IPS-18c (cell line): ENCODE results near the gene DPP9.
A peak's percentile ranks its signal among the peaks of the same experiment; 100 is the strongest.

Experiments used
- H3K4me3 ChIP-seq: 2 replicates; pipeline ENCODE4 v1.7.0; 2013; ENCODE audit warnings: low read depth, mild to moderate bottlenecking, low read length, moderate library complexity; ENCODE audit not compliant: insufficient read depth
- H3K9me3 ChIP-seq: one replicate; pipeline ENCODE4 v1.6.1; 2013; ENCODE audit warnings: mild to moderate bottlenecking, low read length, moderate library complexity; ENCODE audit not compliant: control insufficient read depth, insufficient read depth

Gene DPP9

DNA sequence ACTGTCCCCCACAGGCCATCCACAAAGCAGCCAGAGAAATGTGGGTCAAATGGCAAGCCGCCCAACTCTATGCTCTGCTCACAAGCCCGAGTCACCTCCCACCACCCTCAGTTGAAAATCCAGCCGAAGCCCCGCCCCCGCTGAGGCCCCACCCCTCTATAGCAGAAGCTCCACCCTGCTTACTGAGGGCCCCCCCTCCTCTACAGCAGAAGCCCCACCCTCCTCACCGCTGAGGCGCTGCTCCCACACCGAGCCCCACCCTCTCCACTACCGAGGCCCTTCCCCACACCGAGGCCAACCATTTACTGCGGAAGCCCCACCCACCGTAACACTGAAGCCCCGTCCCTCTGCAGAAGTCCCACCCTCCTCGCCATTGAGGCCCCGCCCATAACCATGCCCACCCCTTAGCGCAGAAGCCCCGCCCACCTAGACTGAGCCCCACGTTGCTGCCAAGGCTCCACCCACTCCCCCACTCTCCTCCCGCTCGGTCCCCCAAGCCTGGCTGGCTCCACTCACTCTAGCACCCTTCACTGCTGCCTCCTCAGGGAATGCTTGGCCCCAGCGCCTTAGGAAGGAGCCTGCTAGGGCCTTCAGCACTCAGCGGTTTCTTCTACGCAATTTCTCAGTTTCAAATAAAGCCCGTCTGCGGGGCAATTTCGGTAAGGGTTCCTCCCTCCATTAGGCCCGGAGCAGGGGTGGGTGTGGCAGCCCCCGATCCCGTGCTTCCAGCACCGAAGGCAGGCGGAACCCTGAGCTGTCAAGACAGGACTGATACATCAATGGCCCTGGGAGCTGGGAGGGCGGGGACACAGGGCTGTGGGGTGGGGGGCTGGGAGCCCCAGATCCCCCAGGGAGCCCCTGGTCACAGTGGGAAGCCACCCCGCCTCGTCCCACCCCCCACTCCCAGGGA lies 44.5 kb downstream of the DPP9 start:
- peak overlapping the region; percentile 36; the same call in 1 of the 2 replicates for H3K4me3 ChIP-seq
- no peaks in the 10 kb centered on the region for H3K9me3 ChIP-seq

DNA sequence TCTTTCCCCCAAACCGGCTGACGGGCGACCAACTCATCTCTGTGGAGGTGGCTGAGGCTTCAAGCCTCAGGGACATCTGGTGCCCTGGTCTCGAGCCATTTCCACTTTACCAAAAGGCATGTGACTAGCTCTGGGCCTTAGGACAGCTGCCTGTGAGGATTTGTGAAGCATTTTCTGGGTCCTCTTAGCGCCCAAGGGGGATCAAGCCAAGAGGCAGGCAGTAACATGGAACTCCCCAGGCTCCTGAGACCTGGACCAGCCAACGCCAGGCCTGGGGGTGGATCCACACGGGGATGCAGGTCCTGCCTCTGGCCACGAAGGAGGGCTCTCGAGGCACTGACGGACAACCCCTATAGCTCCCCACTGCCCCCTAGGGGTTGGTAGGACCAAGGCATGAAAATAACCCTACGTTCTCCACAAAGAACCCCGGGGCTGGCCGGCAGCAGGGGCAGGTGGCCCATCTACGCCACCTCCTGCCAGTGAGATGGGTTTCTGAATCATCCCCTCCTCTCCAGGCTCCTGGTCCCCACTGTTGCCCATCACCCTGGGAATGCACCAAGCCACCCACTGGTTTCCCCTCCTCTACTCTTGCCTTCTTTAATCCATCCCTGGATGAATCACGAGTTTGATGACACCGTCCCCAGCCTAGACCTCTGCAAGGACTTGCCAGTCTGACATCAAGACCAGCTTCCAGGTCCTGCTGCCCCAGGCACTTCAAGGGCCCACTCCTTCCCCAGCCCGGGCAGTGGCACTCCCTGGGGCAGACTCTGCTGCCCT lies 46.5 kb downstream of the DPP9 start:
- no peak overlapping the region for H3K4me3 ChIP-seq
- H3K9me3 ChIP-seq = no peaks in the 10 kb centered on the region

DNA sequence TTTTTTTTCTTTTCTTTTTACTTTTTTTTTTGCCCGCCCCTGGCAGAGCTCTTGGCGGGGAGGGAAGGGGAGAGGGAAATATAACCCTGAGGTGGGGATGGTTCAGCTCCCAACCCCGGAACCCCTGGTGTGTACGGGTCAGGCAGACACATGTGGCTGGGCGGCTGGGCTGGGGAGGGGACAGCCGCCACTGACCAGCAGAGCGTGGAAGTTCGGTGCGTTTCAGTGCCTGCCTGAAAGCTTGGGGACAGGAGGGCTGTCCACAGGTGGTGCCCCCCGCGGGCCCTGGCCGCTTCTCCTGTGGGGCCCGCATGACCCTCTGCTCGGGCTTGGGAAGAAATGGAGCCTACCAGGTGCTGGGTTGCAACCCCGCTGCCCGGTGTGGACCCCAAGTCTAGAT lies 48.3 kb downstream of the DPP9 start:
- no peaks in the 10 kb centered on the region for H3K9me3 ChIP-seq

DNA sequence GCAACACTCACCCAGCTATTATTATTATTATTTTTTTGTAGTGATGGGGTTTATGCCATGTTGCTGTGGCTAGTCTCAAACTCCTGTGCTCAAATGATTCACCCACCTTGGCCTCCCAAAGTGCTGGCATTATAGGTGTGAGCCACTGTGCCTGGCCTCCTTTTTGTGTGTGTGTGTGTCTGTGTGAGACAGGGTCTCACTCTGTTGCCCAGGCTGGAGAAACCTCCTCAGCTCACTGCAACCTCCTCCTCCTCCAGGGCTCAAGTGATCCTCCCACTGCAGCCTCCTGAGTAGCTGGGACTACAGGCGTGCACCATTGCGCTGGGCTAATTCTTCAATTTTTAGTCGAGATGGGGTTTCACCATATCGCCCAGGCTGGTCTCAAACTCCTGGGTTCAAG lies 49.9 kb downstream of the DPP9 start:
- no peaks in the 10 kb centered on the region for H3K9me3 ChIP-seq
- no peak overlapping the region for H3K4me3 ChIP-seq

More for the DNA sequence above, 48.3 kb downstream of the DPP9 start:
- no peak overlapping the region for H3K4me3 ChIP-seq

DNA sequence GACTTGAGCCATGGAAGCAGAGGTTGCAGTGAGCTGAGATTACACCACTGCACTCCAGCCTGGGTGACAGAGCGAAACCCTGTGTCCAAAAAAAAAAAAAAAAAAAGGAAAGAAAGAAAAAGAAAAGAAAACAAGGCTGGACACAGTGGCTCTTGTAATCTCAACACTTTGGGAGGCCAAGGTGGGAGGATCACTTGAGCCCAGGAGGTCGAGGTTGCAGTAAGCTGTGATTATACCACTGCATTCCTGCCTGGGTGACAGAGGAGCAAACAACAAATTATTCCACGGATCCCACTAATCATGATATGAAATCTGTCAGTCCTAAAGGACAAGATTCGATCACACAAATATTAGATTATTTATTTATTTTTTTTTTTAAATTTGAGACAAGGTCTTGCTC lies 50.4 kb downstream of the DPP9 start:
- no peaks in the 10 kb centered on the region for H3K9me3 ChIP-seq
- H3K4me3 ChIP-seq = no peak overlapping the region

DNA sequence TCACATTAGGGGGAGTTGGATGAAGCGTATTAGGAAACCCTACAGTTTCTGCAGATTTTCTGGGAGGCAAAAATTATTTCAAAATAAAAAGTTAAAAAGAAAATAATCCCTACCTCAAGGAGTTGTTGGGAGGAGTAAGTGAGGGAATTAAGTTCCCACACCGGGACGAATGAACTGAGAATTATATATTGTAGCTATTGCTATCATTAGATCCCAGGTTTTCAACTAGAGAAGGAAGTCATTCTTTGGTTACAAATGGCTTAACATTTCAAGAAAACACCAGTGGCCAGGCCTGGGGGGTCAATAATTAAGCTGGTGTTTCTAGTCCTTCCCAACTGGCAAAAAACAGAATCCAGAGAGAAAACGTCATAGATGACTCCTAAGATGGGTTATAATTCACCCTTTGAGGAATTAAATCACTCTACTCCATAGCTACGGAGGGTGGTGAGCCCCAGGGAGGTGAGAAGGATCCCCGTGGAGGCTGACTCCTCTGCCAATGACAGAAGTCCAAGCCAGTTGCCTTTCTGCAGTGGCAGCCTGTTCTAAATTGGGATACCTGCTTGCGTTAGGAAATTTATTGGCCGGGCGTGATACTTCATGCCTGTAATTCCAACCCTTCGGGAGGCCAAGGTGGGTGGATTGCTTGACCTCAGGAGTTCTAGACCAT lies 52.3 kb downstream of the DPP9 start:
- H3K9me3 ChIP-seq = no peaks in the 10 kb centered on the region
- no peak overlapping the region for H3K4me3 ChIP-seq

DNA sequence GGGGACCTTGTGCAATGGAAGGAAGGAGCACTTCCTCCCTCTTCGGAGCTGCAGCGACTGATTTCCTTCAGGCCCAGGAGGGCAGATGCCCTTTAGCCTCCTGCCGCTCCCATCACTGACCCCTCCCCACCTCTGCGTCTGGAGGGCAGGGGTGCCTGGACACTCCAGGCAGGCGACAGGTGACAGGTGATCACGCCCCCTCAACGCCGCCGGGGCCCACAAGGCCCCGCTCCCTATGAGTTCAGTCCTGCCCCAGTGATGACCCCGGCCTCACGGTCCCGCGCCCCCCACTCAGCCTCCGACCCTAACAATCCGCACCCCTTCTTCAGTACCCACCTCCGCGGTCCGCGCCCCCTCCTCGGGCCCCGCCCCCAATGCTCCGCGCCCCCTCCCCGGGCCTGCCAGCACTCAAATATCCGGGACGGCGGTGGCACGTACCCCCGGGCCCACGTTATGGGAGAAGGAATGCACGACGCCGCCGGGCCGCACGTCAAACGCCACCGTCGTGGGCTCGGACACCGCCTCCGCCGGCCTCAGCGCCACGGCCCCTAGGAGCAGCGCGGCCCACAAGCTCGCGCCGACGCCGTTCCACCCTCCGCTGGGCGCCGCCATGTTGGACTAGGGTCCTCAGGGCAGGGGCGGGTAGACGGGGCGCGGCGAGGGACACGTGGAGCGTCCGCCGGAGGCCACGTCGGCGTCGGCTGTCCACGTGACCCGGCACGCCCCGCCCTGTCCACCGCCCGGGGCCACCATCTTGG lies 53.7 kb downstream of the DPP9 start, which contains the start of gene MYDGF:
TSS of gene MYDGF (minus strand) at position 620 of the 758 bp plus-strand sequence. CDS start at position 612, 8 bp downstream.
- Histone ChIP-seq H3K4me3 (peak within 1 kb of the TSS; percentile 87), H3K9me3 (no peaks in the 10 kb centered on the region)

DNA sequence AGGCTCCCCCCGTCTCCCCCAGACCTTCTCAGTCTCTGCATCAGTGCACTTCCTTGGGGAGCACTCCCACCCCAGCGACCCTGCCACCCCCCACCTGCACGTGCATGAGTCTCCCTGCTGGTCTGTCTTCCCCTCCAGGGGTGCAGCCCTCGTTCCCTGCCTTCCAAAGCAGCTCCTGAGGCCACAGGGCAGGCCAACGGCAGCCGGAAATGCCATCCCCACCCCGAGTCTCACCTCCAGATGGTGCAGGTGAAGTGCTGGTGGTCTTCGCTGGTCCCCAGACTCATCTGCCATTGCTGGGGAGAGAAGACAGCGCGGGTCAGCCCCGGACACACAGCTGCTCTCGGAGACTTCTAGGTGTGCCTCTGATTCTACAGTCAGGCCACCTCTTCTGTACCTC lies 59.0 kb downstream of the DPP9 start:
- Histone ChIP-seq H3K4me3 (no peak overlapping the region), H3K9me3 (no peaks in the 10 kb centered on the region)

DNA sequence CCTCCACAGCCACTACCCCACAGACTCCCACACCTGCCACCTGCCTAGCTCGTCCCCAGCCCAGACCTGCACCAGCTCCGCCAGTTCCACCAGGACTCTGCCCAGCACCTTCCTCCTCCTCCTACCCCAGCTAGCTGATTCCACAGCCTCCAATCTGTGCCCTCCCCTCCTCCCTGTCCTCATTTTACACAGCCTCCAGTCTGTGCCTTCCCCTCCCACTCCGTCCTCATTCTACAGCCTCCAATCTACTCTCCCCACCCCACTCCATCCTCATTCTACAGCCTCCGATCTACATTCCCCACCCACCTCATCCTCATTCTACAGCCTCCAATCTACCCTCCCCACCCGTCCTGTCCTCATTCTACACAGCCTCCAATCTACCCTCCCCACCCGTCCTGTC lies 60.8 kb downstream of the DPP9 start:
- H3K9me3 ChIP-seq = no peaks in the 10 kb centered on the region
- no peak overlapping the region for H3K4me3 ChIP-seq

DNA sequence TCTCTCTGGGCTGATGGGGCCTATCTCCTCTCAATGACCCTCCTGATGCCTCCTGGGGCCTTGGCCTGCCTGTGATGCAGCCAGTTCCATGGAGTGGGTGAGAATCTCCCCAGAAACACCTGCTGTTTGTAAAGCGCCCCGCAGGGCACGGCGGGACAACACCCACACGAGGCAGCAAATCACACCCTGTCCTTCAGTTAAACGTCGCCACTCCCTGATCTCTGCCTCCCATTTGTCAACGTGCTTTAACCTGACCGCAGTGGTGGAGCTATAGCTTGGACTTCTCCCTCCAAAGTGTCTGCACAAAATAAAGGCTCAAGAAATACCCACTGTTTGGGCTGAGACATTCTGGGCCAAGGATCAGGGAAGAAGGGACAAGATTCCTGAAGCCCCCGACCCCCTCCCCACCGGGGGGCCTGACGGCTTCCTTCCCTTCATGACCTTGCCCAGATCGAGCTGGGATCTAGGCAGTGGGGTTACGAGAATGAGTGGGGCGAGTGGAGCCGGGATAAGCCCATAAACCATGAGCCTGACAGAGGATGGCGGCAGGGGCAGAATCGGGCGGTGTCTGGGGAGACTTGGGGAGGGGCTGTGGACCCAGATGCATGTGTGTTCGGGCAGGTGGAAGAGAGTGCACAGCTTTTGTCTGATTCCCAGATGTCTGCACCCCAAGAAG lies 61.5 kb downstream of the DPP9 start:
- Histone ChIP-seq H3K9me3 (no peaks in the 10 kb centered on the region), H3K4me3 (no peak overlapping the region)

DNA sequence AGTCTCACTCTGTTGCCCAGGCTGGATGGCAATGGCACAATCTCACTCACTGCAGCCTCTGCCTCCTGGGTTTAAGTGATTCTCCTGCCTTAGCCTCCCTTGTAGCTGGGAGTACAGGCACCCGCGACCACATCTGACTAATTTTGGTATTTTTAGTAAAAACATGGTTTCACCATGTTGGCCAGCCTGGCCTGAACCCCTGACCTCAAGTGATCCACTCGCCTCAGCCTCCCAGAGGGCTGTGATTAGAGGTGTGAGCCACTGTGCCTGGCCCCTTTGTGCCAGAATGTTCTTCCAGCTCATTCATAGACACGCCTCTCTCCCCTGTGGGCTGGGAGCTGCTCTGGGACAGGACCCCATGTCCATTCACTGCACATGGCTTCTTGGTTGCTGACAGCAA lies 62.6 kb downstream of the DPP9 start:
- Histone ChIP-seq H3K9me3 (no peaks in the 10 kb centered on the region), H3K4me3 (no peak overlapping the region)

DNA sequence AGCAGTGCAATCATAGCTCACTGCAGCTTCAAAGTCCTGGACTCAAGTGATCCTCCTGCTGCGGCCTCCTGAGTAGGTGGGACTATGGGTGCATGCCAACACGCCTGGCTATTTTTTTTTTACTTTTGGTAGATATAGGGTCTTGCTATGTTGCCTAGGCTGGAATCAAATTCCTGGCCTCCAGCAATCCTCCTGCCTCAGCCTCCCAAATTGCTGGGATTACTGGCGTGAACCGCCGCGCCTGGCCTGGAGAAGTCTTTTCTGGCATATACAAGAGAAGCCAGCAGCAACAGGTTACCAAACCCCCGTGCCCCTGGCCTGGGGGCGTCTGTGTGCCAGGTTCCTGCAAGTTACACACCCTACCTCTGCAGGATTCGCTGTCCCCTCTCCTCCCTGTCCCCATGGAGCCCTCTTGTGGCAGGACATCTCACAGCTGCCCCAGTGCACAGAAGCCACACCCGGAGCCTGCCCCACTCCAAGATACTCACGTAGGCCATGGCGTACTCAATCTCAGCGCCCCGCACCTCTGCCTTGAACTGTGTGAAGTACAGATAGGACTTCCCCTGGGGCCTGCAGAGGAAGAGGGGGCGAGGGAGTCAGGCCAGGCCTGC lies 63.4 kb downstream of the DPP9 start:
- H3K4me3 ChIP-seq = no peak overlapping the region

DNA sequence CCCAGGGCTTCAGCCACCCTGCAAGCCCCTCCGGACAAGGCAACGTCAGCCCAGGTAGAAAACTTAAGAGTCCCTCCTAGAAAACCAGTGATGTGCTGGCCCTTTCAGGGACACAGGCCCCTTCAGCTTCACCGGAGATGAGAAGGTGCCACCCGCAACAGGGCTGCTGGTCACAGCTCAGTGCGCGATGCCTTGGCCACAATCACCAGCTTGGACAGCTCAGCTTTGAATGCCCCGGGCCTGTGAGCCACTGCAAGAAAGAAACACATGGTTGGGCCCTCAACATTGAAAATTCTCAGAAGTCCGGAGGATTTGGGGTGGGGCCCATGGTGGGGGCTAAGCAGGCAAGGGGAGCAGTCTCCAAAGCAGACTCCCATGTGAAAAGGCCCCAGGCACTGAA lies 65.8 kb downstream of the DPP9 start:
- H3K9me3 ChIP-seq = no peaks in the 10 kb centered on the region
- no peak overlapping the region for H3K4me3 ChIP-seq

More for the DNA sequence above, 63.4 kb downstream of the DPP9 start:
- no peaks in the 10 kb centered on the region for H3K9me3 ChIP-seq

DNA sequence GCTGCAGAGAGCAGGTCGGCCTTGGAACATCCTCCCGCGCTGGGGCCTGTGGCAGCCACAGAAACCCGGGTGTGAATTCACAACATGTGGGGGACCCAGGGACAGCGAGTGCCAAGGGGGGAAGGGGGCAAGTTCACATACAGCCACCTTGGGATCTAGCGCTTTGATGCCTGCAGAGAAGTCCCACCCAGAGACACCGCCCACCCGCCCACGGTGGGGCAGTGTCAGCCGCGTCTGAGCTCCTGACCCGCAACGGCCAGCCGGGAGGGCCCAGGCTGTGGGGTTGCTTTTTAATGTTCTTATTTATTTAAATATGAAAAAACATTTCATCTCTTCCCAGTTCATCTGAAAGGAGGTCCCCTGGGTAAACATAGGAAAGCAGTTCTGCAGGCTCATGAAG lies 66.4 kb downstream of the DPP9 start:
- Histone ChIP-seq H3K4me3 (no peak overlapping the region), H3K9me3 (no peaks in the 10 kb centered on the region)

DNA sequence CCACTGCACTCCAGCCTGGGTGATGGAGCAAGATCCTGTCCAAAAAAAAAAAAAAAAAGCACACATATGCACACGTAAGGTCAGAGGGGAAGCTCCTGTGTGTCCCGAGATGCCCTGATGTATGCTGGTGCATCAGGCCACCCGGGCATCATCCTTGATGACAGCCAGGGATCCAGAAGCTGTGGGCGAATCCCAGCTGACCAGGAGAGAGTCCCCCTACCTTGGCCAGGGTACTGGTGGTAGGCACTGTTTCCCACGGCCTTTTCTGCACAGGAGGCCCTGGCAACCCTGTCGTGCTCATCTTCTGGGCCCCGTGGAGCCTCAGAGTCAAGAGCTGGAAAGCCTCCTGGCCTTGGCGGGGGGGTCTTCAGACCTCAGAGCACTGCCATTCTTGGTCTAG lies 67.5 kb downstream of the DPP9 start:
- no peak overlapping the region for H3K4me3 ChIP-seq
- H3K9me3 ChIP-seq = no peaks in the 10 kb centered on the region
